HL-60 (cell line): Measurements from ENCODE around the gene EXOC5.
"Not testable (repeated sequence)": the region's sequence is repeated elsewhere in the genome, so short reads cannot be mapped to it uniquely, and the experiment has no call there.

Experiments
- CTCF ChIP-seq: IDR thresholded peaks from one replicate; pipeline ENCODE4 v1.5.1; 2011; ENCODE audit warnings: low read length, control low read depth, inconsistent platforms; ENCODE audit not compliant: insufficient read depth
- SPI1 ChIP-seq: IDR thresholded peaks from 2 replicates; pipeline ENCODE4 v1.6.1; 2012; ENCODE audit warnings: low read depth, mild to moderate bottlenecking, borderline replicate concordance
- TF ChIP-seq, protein P1 (sequence below): IDR thresholded peaks from 2 replicates; pipeline ENCODE4 v1.6.1; 2012; ENCODE audit warnings: low read depth; ENCODE audit not compliant: insufficient replicate concordance

GRCh38 chr14:57202672-57203071 lies 66.0 kb downstream of the EXOC5 start:
- TF ChIP-seq CTCF, SPI1: not testable (repeated sequence)
- TF ChIP-seq, protein P1, sequence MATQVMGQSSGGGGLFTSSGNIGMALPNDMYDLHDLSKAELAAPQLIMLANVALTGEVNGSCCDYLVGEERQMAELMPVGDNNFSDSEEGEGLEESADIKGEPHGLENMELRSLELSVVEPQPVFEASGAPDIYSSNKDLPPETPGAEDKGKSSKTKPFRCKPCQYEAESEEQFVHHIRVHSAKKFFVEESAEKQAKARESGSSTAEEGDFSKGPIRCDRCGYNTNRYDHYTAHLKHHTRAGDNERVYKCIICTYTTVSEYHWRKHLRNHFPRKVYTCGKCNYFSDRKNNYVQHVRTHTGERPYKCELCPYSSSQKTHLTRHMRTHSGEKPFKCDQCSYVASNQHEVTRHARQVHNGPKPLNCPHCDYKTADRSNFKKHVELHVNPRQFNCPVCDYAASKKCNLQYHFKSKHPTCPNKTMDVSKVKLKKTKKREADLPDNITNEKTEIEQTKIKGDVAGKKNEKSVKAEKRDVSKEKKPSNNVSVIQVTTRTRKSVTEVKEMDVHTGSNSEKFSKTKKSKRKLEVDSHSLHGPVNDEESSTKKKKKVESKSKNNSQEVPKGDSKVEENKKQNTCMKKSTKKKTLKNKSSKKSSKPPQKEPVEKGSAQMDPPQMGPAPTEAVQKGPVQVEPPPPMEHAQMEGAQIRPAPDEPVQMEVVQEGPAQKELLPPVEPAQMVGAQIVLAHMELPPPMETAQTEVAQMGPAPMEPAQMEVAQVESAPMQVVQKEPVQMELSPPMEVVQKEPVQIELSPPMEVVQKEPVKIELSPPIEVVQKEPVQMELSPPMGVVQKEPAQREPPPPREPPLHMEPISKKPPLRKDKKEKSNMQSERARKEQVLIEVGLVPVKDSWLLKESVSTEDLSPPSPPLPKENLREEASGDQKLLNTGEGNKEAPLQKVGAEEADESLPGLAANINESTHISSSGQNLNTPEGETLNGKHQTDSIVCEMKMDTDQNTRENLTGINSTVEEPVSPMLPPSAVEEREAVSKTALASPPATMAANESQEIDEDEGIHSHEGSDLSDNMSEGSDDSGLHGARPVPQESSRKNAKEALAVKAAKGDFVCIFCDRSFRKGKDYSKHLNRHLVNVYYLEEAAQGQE = not testable (repeated sequence)
